Kidney epithelial cell (primary cell): Measurements from ENCODE around the gene ARL15. TPM values are rescaled to one million over a fixed set of nuclear protein-coding genes. Genes with fewer than 3 reads are reported as not detected.

ENCODE experiments used
- DNase-seq: peaks from one replicate; pipeline ENCODE4 v3.0.0-alpha.2; 2010; ENCODE audit warnings: low read depth
- H3K27me3 ChIP-seq: 2 replicates; pipeline ENCODE4 v1.6.0; 2011; ENCODE audit warnings: low read length; ENCODE audit not compliant: control insufficient read depth, insufficient read depth
- H3K36me3 ChIP-seq: 2 replicates; pipeline ENCODE4 v1.5.1; 2011; ENCODE audit warnings: low read length; ENCODE audit not compliant: control insufficient read depth, insufficient read depth
- H3K4me3 ChIP-seq: 2 replicates; pipeline ENCODE4 v1.5.1; 2011; ENCODE audit warnings: low read depth, mild to moderate bottlenecking, control low read depth, low read length
- CTCF ChIP-seq: IDR thresholded peaks from 2 replicates; pipeline ENCODE4 v1.5.1; 2011; ENCODE audit warnings: mild to moderate bottlenecking, moderate library complexity, low read length, control low read depth, inconsistent platforms; ENCODE audit not compliant: insufficient read depth, poor library complexity, severe bottlenecking
- total RNA-seq: library from RNA; depleted of rRNA; stranded (reverse); fragments of >200 nt; gene quantifications from 2 replicates; pipeline ENCODE4 v1.2.3, GENCODE V29; 2015

The ARL15 gene
- total RNA-seq, 1 donor from 2014 or later, result 9.7 TPM

GRCh38 chr5:54165687-54166086 lies 144.7 kb downstream of the ARL15 start:
- TF ChIP-seq CTCF, result no peak
- Histone ChIP-seq H3K4me3 (no peak overlapping the region), H3K36me3 (no peaks in the 10 kb centered on the region), H3K27me3 (no peaks in the 10 kb centered on the region)
- DNase-seq, result no peak

GRCh38 chr5:54162184-54162583 lies 148.2 kb downstream of the ARL15 start:
- TF ChIP-seq CTCF, result no peak
- no peaks in the 10 kb centered on the region for H3K27me3 ChIP-seq
- no peak for DNase-seq
- H3K4me3 ChIP-seq, result no peak overlapping the region
- H3K36me3 ChIP-seq, result no peaks in the 10 kb centered on the region

- Histone ChIP-seq H3K27me3 (no peaks in the 10 kb centered on the region), H3K4me3 (no peak overlapping the region), H3K36me3 (no peaks in the 10 kb centered on the region)
- no peak for TF ChIP-seq CTCF
- DNase-seq, result no peak
These were observed 150.0 kb downstream of the ARL15 start for GRCh38 chr5:54160329-54160728.

DNA sequence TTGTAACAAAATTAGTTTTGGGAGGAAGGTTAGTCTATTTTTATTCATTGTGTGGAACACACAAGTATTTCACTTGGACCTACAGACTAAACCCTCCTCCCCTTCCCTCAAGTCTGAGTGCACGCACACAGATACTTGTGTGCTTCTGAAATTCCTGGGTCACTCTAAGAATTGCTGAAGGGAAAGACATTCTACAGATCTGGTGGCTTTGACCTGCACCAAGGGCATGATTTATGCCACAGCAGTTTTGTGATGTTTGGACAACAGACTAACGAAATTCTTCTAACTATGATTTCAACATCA lies 150.5 kb downstream of the ARL15 start:
- Histone ChIP-seq H3K27me3 (no peaks in the 10 kb centered on the region), H3K36me3 (no peaks in the 10 kb centered on the region), H3K4me3 (no peak overlapping the region)
- no peak for TF ChIP-seq CTCF
- DNase-seq, result no peak

- Histone ChIP-seq H3K27me3 (no peaks in the 10 kb centered on the region), H3K36me3 (no peaks in the 10 kb centered on the region), H3K4me3 (no peak overlapping the region)
- no peak for TF ChIP-seq CTCF
- DNase-seq, result no peak
These were observed 151.1 kb downstream of the ARL15 start for GRCh38 chr5:54159153-54159892.

GRCh38 chr5:54156577-54156976 lies 153.8 kb downstream of the ARL15 start:
- Histone ChIP-seq H3K4me3 (no peak overlapping the region), H3K36me3 (no peaks in the 10 kb centered on the region), H3K27me3 (no peaks in the 10 kb centered on the region)
- no peak for DNase-seq
- TF ChIP-seq CTCF, result no peak
